Vagina (tissue), 2 donors: Measurements from ENCODE around the gene CD47. TPM values are rescaled to one million over a fixed set of nuclear protein-coding genes. Genes with fewer than 3 reads are reported as not detected.
A peak's percentile ranks its signal among the peaks of the same experiment; 100 is the strongest.

Experiments
- DNase-seq, 2 donors: peaks; one replicate each; pipeline ENCODE4 v3.0.0-alpha.2; 2017; ENCODE audit errors: extremely low spot score in 2 of 2
- H3K27ac ChIP-seq: fragments of 200-600 bp; sonication (generic); one replicate; pipeline ENCODE4 v1.5.1; 2019
- H3K27me3 ChIP-seq: fragments of 200-600 bp; sonication (generic); one replicate; pipeline ENCODE4 v1.5.1; 2019
- H3K36me3 ChIP-seq, 2 donors: fragments of 200-600 bp; sonication (generic); one replicate each; pipeline ENCODE4 v1.5.1; 2017 to 2019
- H3K4me1 ChIP-seq: fragments of 200-600 bp; sonication (generic); one replicate; pipeline ENCODE4 v1.5.1; 2019
- H3K4me3 ChIP-seq, 2 donors: fragments of 200-600 bp; sonication (generic); 1 replicate in 1 of 2; 2 replicates in 1 of 2; pipeline ENCODE4 v1.5.1; 2016 to 2019
- H3K9me3 ChIP-seq: fragments of 200-600 bp; sonication (generic); one replicate; pipeline ENCODE4 v1.5.1; 2019
- POLR2A ChIP-seq, 2 donors: fragments of 450-650 bp; IDR thresholded peaks; one replicate each; pipeline ENCODE4 v1.6.1; 2017; ENCODE audit warnings: antibody characterized with exemption in 2 of 2, mild to moderate bottlenecking in 2 of 2, moderate library complexity in 2 of 2
- POLR2AphosphoS5 ChIP-seq, 2 donors: sonication (generic); formaldehyde crosslinking; IDR thresholded peaks; one replicate each; pipeline ENCODE4 v1.9.0; 2017; ENCODE audit warnings: antibody characterized with exemption in 2 of 2, mild to moderate bottlenecking in 2 of 2, low read depth in 1 of 2; ENCODE audit not compliant: insufficient read depth in 1 of 2
- intact Hi-C: fragments of 100-400 bp; cut with DNase I; formaldehyde crosslinking; loops from one replicate; pipeline ENCODE4 v1.15.1; 2023
- total RNA-seq: library from RNA; depleted of rRNA; stranded (reverse); fragments of >200 nt; gene quantifications from one replicate; pipeline ENCODE4 v1.2.3, GENCODE V29; 2016
- TF ChIP-seq, protein P1 (sequence below), 3 experiments: fragments of 450-650 bp in 2 of 3; fragments of 200-600 bp in 1 of 3; sonication (generic) in 1 of 3; IDR thresholded peaks; one replicate each; pipeline ENCODE4 v1.5.1; 2017 to 2019; ENCODE audit warnings: antibody characterized with exemption in 3 of 3, mild to moderate bottlenecking in 2 of 3, moderate library complexity in 2 of 3

Gene CD47
- total RNA-seq, 1 donor from 2014 or later: 51.3 TPM

DNA sequence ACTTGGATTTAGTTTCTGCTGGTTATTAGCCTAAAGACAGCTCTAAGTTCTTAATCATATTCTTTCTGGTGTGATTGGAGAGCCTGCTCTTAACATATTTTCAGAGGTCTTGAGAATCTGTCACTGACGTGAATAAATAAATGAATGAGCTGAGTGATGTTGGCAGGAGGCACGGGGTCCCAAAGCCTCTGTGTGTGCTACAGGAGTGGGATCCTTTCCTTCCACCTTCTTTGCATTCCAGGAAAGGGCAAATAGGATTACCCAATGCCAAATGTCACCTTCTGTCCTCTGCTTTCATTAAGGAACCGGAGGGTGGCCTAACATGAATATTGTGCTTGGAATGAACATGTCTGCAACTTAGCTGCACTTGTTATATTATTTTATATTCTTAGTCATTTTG lies 53.1 kb downstream of the CD47 start:
- H3K9me3 ChIP-seq: no peaks in the 10 kb centered on the region
- H3K36me3 ChIP-seq: no peaks in the 10 kb centered on the region
- peaks cover 9% of the 10 kb centered on the region for H3K4me1 ChIP-seq
- H3K27ac ChIP-seq: peak overlapping the region; percentile 36
- intact Hi-C loops: no loop called here
- no peaks in the 10 kb centered on the region for H3K27me3 ChIP-seq
- TF ChIP-seq POLR2A (IDR thresholded peaks at IDR 0.05) (no peak), POLR2AphosphoS5 (IDR thresholded peaks at IDR 0.05; ENCODE audit: insufficient read depth in 1 of 2, low read depth in 1 of 2) (no peak)
- TF ChIP-seq, protein P1, sequence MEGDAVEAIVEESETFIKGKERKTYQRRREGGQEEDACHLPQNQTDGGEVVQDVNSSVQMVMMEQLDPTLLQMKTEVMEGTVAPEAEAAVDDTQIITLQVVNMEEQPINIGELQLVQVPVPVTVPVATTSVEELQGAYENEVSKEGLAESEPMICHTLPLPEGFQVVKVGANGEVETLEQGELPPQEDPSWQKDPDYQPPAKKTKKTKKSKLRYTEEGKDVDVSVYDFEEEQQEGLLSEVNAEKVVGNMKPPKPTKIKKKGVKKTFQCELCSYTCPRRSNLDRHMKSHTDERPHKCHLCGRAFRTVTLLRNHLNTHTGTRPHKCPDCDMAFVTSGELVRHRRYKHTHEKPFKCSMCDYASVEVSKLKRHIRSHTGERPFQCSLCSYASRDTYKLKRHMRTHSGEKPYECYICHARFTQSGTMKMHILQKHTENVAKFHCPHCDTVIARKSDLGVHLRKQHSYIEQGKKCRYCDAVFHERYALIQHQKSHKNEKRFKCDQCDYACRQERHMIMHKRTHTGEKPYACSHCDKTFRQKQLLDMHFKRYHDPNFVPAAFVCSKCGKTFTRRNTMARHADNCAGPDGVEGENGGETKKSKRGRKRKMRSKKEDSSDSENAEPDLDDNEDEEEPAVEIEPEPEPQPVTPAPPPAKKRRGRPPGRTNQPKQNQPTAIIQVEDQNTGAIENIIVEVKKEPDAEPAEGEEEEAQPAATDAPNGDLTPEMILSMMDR (IDR thresholded peaks at IDR 0.05): no peak
- no peak for DNase-seq
- H3K4me3 ChIP-seq: no peak overlapping the region

DNA sequence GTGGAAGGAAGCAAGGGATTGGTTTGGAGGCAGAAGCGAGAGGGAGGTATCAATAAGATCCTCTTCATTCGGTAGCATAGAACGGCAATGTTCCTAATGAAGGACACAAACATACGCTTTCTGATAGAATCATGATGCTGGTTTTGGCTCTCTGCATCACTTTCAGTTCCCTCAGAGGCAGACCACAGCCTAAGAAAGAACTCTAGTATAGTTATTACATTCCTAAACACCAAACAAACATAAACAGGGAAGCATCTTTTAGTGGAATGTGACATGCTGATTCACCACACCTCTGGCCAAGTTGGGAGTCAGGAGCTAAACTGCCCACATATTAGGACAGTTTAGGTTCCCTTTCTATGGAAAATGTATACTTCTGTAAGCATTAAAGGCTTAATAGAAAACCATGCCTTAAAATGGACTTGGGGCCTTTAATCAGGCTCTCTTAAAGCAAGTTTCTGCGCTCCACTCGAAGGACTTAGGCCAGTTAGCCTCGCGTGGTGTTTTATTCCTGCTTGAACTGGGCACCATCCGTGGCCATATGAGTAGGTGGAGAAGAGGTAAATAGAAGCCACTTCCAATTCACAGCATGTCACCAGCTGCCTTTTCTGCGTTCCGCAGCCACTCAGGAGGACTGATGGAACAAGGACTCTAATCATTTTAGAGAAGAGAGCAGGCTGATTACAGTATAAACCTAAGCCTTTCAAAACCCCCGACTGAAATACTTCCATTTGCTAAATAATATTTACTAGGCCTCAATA lies 53.7 kb downstream of the CD47 start:
- Histone ChIP-seq H3K9me3 (no peaks in the 10 kb centered on the region), H3K4me3 (no peak overlapping the region), H3K27ac (peak overlapping the region; percentile 36), H3K27me3 (no peaks in the 10 kb centered on the region), H3K4me1 (peaks cover 9% of the 10 kb centered on the region), H3K36me3 (no peaks in the 10 kb centered on the region)
- TF ChIP-seq POLR2A (IDR thresholded peaks at IDR 0.05): no peak
- TF ChIP-seq, protein P1 (IDR thresholded peaks at IDR 0.05): no peak
- no peak for TF ChIP-seq POLR2AphosphoS5 (IDR thresholded peaks at IDR 0.05; ENCODE audit: insufficient read depth in 1 of 2, low read depth in 1 of 2)
- intact Hi-C loops: no loop called here
- no peak for DNase-seq

DNA sequence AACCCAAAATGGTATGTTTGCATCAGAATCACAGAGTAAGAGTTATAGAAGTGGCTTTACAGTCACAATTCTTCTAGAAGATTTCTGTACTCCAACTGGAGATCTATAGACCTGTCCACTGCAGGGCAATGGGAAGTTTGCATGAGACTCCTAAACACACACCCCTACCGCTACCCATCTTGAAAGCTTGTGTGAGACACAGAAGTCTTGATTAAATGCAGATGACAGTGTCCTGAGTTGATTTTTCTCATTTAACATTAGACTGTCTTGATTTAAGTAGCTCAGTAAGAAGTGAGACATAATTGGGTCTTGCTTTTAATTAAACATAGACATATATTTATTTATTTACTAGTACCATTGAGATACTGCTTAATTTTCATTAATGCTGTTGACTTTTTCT lies 54.4 kb downstream of the CD47 start:
- DNase-seq: no peak
- Histone ChIP-seq H3K9me3 (no peaks in the 10 kb centered on the region), H3K4me1 (peaks cover 2% of the 10 kb centered on the region), H3K27me3 (no peaks in the 10 kb centered on the region), H3K36me3 (no peaks in the 10 kb centered on the region), H3K4me3 (no peak overlapping the region), H3K27ac (no peak overlapping the region)
- intact Hi-C loops: no loop called here
- TF ChIP-seq POLR2A (IDR thresholded peaks at IDR 0.05) (no peak), POLR2AphosphoS5 (IDR thresholded peaks at IDR 0.05; ENCODE audit: insufficient read depth in 1 of 2, low read depth in 1 of 2) (no peak)

DNA sequence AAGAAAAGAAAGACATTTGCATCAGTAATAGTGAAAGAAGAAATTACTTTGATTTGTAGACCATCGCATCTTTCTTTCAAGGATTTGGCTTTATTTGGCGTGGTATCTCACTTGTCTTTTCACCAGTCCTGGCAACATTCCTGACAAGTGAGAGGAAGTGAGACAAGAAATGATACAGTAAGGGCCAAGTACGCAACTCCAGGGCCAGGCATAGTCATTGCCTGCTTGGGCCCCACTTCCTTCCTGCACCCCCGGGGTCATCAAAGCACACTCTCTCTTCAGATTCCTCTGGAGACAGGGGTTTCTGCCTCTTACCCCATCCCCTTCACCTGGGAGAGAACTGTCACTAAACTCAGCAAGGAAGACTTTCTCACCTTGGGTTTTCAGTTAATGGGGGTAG lies 55.1 kb downstream of the CD47 start:
- intact Hi-C loops: no loop called here
- TF ChIP-seq POLR2AphosphoS5 (IDR thresholded peaks at IDR 0.05; ENCODE audit: insufficient read depth in 1 of 2, low read depth in 1 of 2) (no peak), POLR2A (IDR thresholded peaks at IDR 0.05) (no peak)
- TF ChIP-seq, protein P1 (IDR thresholded peaks at IDR 0.05): no peak
- H3K27me3 ChIP-seq: no peaks in the 10 kb centered on the region
- H3K27ac ChIP-seq: no peak overlapping the region
- H3K4me3 ChIP-seq: no peak overlapping the region
- no peaks in the 10 kb centered on the region for H3K9me3 ChIP-seq
- H3K36me3 ChIP-seq: no peaks in the 10 kb centered on the region
- H3K4me1 ChIP-seq: no peaks in the 10 kb centered on the region
- DNase-seq: no peak

DNA sequence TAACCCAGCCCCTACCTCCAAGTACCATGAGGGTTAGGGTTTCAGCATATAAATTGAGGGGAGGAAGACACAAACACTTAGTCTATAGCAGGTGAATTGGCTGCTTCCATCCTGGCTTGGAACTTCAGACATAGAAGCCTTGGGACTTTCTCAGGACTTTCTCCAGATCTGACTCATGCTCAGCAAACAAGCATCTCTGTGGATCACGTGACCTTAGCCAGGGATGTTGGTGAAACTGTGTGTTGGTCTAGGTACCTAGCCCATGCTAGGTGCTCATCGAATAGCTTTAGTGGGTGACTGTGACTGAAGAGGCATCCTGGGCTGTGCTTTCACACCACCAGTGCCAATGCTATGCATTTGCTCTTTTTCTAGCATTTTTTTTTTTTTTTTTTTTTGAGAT lies 58.9 kb downstream of the CD47 start:
- H3K27ac ChIP-seq: no peak overlapping the region
- DNase-seq: no peak
- H3K4me1 ChIP-seq: no peaks in the 10 kb centered on the region
- no peaks in the 10 kb centered on the region for H3K36me3 ChIP-seq
- H3K9me3 ChIP-seq: no peaks in the 10 kb centered on the region
- no peaks in the 10 kb centered on the region for H3K27me3 ChIP-seq
- intact Hi-C loops: no loop called here
- no peak for TF ChIP-seq POLR2AphosphoS5 (IDR thresholded peaks at IDR 0.05; ENCODE audit: insufficient read depth in 1 of 2, low read depth in 1 of 2)
- TF ChIP-seq, protein P1 (IDR thresholded peaks at IDR 0.05): no peak
- TF ChIP-seq POLR2A (IDR thresholded peaks at IDR 0.05): no peak
- no peak overlapping the region for H3K4me3 ChIP-seq
